ENCODE data around the gene ACACA.
"Not testable (repeated sequence)": the region's sequence is repeated elsewhere in the genome, so short reads cannot be mapped to it uniquely, and the experiment has no call there.

- TF ChIP-seq, protein P1, sequence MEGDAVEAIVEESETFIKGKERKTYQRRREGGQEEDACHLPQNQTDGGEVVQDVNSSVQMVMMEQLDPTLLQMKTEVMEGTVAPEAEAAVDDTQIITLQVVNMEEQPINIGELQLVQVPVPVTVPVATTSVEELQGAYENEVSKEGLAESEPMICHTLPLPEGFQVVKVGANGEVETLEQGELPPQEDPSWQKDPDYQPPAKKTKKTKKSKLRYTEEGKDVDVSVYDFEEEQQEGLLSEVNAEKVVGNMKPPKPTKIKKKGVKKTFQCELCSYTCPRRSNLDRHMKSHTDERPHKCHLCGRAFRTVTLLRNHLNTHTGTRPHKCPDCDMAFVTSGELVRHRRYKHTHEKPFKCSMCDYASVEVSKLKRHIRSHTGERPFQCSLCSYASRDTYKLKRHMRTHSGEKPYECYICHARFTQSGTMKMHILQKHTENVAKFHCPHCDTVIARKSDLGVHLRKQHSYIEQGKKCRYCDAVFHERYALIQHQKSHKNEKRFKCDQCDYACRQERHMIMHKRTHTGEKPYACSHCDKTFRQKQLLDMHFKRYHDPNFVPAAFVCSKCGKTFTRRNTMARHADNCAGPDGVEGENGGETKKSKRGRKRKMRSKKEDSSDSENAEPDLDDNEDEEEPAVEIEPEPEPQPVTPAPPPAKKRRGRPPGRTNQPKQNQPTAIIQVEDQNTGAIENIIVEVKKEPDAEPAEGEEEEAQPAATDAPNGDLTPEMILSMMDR (IDR thresholded peaks at IDR 0.05) = not testable (repeated sequence)
- not testable (repeated sequence) for TF ChIP-seq POLR2A (IDR thresholded peaks at IDR 0.05)
Measured at GRCh38 chr17:37346863-37347402, 59.7 kb downstream of the ACACA start.

Measured in uterus (tissue), 2 donors.